Measurements from ENCODE around the gene PTGES2. TPM values are rescaled to one million over a fixed set of nuclear protein-coding genes. Genes with fewer than 3 reads are reported as not detected.
A peak's percentile ranks its signal among the peaks of the same experiment; 100 is the strongest.

Gene PTGES2
- total and polyA plus RNA-seq, 9 of the 15 experiments (the other 6 are each of a cell fraction or from before 2014, with no cell fraction given), result 2.4 to 196 (median 90.1) TPM

DNA sequence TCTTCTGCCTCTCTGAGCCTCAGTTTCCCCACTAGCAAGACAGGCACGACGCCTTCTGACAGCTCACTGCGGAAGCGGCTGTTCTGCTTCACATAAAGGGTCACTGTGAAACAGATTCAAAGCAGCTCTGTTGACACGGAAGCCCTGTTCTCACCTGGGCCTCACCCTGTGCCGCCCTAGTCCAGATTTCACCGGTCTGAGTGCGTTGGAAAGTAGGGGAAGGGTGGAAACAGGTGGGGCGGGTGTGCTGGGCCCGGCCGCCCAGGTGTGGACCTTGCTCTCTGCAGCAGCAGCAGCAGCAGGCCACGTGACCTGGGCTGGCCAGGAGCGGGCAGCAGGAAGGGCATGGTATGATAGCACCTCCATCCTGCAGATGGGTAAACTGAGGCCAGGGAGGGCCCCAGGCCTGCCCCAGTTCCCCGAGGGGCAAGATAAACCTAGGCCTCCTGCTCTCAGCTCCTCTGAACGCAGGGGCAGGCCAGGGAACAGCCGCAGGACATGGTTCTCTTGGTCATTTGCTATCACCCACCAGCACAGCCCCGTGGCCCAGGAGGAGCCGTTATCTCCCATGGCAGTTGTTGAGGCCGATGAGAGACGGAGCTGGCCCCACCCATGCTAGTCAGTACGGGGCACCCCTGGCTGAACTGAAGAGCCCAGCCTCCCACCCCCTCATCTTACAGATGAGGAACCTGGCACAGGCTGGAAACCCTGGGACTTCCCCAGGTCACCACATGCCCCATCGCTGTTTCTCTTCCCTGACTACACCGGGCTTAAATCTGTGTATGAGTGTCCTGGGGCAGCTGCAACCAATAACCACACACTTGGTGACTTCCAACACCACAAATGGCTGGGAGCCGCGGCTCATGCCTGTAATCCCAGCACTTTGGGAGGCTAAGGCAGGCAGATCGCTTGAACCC lies 12.1 kb downstream of the PTGES2 start (continued):
- TF ChIP-seq RBM34 (IDR thresholded peaks at IDR 0.05; ENCODE audit: borderline replicate concordance, insufficient read depth, low read length), result no peak
- peak; percentile 90 for TF ChIP-seq STAT5A (IDR thresholded peaks at IDR 0.05; ENCODE audit: borderline replicate concordance, low read length)
- TF ChIP-seq ZNF239 (CRISPR knock-in tag; IDR thresholded peaks at IDR 0.05), result no peak; the same call in 1 of the 2 replicates
- TF ChIP-seq CTBP1 (IDR thresholded peaks at IDR 0.05; ENCODE audit: borderline replicate concordance), result peak; percentile 86; the same call in 1 of the 2 replicates
- TF ChIP-seq TARDBP (IDR thresholded peaks at IDR 0.05), result peak; percentile 61; the same call in 1 of the 2 replicates
- TF ChIP-seq, protein P1, sequence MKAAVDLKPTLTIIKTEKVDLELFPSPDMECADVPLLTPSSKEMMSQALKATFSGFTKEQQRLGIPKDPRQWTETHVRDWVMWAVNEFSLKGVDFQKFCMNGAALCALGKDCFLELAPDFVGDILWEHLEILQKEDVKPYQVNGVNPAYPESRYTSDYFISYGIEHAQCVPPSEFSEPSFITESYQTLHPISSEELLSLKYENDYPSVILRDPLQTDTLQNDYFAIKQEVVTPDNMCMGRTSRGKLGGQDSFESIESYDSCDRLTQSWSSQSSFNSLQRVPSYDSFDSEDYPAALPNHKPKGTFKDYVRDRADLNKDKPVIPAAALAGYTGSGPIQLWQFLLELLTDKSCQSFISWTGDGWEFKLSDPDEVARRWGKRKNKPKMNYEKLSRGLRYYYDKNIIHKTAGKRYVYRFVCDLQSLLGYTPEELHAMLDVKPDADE (conservative IDR thresholded peaks at IDR 0.05; ENCODE audit: control insufficient read depth, low read depth, low read length), result peak; percentile 91
- TF ChIP-seq, protein P2, sequence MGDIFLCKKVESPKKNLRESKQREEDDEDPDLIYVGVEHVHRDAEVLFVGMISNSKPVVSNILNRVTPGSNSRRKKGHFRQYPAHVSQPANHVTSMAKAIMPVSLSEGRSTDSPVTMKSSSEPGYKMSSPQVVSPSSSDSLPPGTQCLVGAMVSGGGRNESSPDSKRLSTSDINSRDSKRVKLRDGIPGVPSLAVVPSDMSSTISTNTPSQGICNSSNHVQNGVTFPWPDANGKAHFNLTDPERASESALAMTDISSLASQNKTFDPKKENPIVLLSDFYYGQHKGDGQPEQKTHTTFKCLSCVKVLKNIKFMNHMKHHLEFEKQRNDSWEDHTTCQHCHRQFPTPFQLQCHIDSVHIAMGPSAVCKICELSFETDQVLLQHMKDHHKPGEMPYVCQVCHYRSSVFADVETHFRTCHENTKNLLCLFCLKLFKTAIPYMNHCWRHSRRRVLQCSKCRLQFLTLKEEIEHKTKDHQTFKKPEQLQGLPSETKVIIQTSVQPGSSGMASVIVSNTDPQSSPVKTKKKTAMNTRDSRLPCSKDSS (IDR thresholded peaks at IDR 0.05; ENCODE audit: low read depth, partially characterized antibody), result no peak
- TF ChIP-seq SIN3A (IDR thresholded peaks at IDR 0.05; ENCODE audit: borderline replicate concordance in 2 of 2, control insufficient read depth in 1 of 2, low read depth in 2 of 2, low read length in 2 of 2), result no peak
- TF ChIP-seq COPS2 (conservative IDR thresholded peaks at IDR 0.05), result no peak
- TF ChIP-seq, protein P3, sequence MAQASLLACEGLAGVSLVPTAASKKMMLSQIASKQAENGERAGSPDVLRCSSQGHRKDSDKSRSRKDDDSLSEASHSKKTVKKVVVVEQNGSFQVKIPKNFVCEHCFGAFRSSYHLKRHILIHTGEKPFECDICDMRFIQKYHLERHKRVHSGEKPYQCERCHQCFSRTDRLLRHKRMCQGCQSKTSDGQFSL (CRISPR knock-in tag; IDR thresholded peaks at IDR 0.05), result peak; percentile 38; the same call in 1 of the 2 replicates
- TF ChIP-seq, protein P3 (tag; IDR thresholded peaks at IDR 0.05), result 0 out of 4 replicates have a peak, but pooled peaks of 1 of the 2 experiments have one; percentile 30
- no peak for TF ChIP-seq PRPF4 (IDR thresholded peaks at IDR 0.05; ENCODE audit: insufficient read depth, low read depth, low read length, poor library complexity, severe bottlenecking)
- peak; percentile 95 for TF ChIP-seq CCNT2 (IDR thresholded peaks at IDR 0.05; ENCODE audit: borderline replicate concordance, extremely low read depth, insufficient read length, low read depth, low read length)
- TF ChIP-seq SOX6 (IDR thresholded peaks at IDR 0.05), result peak; percentile 88
- TF ChIP-seq ZBTB8A (IDR thresholded peaks at IDR 0.05; ENCODE audit: partially characterized antibody), result no peak
- TF ChIP-seq, protein P4, sequence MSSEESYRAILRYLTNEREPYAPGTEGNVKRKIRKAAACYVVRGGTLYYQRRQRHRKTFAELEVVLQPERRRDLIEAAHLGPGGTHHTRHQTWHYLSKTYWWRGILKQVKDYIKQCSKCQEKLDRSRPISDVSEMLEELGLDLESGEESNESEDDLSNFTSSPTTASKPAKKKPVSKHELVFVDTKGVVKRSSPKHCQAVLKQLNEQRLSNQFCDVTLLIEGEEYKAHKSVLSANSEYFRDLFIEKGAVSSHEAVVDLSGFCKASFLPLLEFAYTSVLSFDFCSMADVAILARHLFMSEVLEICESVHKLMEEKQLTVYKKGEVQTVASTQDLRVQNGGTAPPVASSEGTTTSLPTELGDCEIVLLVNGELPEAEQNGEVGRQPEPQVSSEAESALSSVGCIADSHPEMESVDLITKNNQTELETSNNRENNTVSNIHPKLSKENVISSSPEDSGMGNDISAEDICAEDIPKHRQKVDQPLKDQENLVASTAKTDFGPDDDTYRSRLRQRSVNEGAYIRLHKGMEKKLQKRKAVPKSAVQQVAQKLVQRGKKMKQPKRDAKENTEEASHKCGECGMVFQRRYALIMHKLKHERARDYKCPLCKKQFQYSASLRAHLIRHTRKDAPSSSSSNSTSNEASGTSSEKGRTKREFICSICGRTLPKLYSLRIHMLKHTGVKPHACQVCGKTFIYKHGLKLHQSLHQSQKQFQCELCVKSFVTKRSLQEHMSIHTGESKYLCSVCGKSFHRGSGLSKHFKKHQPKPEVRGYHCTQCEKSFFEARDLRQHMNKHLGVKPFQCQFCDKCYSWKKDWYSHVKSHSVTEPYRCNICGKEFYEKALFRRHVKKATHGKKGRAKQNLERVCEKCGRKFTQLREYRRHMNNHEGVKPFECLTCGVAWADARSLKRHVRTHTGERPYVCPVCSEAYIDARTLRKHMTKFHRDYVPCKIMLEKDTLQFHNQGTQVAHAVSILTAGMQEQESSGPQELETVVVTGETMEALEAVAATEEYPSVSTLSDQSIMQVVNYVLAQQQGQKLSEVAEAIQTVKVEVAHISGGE (CRISPR knock-in tag; IDR thresholded peaks at IDR 0.05), result peak in 1 of 3 experiments; percentile 83; a peak in 2 of 6 replicates
- TF ChIP-seq ZNF431 (CRISPR knock-in tag; IDR thresholded peaks at IDR 0.05), result 0 out of 2 replicates have a peak, but pooled peaks have one; percentile 49
